Suprapubic skin (tissue), 4 donors: Measurements from ENCODE around the gene HS3ST6.

Experiments used
- CTCF ChIP-seq, 2 donors: fragments of 200-600 bp in 1 of 2; fragments of 450-650 bp in 1 of 2; sonication (generic) in 1 of 2; IDR thresholded peaks; one replicate each; pipeline ENCODE4 v1.5.1; 2016 to 2019; ENCODE audit warnings: antibody characterized with exemption in 2 of 2, mild to moderate bottlenecking in 1 of 2, moderate library complexity in 1 of 2
- EP300 ChIP-seq: sonication (generic); formaldehyde crosslinking; IDR thresholded peaks from one replicate; pipeline ENCODE4 v1.6.1; 2017; ENCODE audit warnings: antibody characterized with exemption
- POLR2A ChIP-seq, 2 donors: fragments of 450-650 bp; IDR thresholded peaks; one replicate each; pipeline ENCODE4 v1.6.1; 2017; ENCODE audit warnings: antibody characterized with exemption in 2 of 2, mild to moderate bottlenecking in 2 of 2, moderate library complexity in 2 of 2
- POLR2AphosphoS5 ChIP-seq, 3 donors: sonication (generic); formaldehyde crosslinking; IDR thresholded peaks; one replicate each; pipeline ENCODE4 v1.6.1; 2017; ENCODE audit warnings: antibody characterized with exemption in 3 of 3

DNA sequence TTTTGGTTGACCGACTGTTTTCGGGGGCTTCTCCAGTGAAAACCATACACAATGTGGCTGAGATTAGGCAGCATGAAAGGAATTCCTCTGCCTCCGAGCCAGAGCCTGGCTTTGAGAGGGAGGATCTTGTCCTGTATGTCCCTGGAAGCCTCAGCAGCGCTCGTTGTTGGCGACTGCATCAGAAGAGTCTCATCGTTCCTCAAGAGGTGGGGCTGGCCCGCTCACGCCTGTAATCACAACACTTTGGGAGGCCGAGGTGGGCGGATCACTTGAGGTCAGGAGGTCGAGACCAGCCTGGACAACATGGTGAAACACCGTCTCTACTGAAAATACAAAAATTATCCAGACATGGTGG is 15.0 kb downstream of the HS3ST6 start:
- TF ChIP-seq CTCF (IDR thresholded peaks at IDR 0.05) (no peak), POLR2A (IDR thresholded peaks at IDR 0.05) (no peak), EP300 (no peak), POLR2AphosphoS5 (IDR thresholded peaks at IDR 0.05) (no peak)
